ENCODE results near the gene STIM2. TPM values are rescaled to one million over a fixed set of nuclear protein-coding genes. Genes with fewer than 3 reads are reported as not detected.

STIM2 gene
- total and polyA plus RNA-seq, 2 donors (not counting 1 experiment from before 2014, with no cell fraction given) = 19.0 to 33.0 TPM

- no peak overlapping the region for H3K4me2 ChIP-seq (ENCODE audit: extremely low read depth, insufficient read depth, low read length)
- H3K4me3 ChIP-seq (replicated peaks in 1 of 4; ENCODE audit: control extremely low read depth in 1 of 4, insufficient read depth in 1 of 4, low read depth in 3 of 4, low read length in 4 of 4) = no peak overlapping the region
- no peak overlapping the region for H2AFZ ChIP-seq (ENCODE audit: low read length)
- no peaks in the 10 kb centered on the region for H3K36me3 ChIP-seq (ENCODE audit: control insufficient read depth, insufficient read depth, low read length)
- no peaks in the 10 kb centered on the region for H3K27me3 ChIP-seq (ENCODE audit: control insufficient read depth, insufficient read depth, low read length)
- no peaks in the 10 kb centered on the region for H3K4me1 ChIP-seq (ENCODE audit: control insufficient read depth, extremely low read depth, insufficient read depth, low read length)
- no peak overlapping the region for H3K27ac ChIP-seq (ENCODE audit: insufficient read depth, low read length)
- TF ChIP-seq, protein P1, sequence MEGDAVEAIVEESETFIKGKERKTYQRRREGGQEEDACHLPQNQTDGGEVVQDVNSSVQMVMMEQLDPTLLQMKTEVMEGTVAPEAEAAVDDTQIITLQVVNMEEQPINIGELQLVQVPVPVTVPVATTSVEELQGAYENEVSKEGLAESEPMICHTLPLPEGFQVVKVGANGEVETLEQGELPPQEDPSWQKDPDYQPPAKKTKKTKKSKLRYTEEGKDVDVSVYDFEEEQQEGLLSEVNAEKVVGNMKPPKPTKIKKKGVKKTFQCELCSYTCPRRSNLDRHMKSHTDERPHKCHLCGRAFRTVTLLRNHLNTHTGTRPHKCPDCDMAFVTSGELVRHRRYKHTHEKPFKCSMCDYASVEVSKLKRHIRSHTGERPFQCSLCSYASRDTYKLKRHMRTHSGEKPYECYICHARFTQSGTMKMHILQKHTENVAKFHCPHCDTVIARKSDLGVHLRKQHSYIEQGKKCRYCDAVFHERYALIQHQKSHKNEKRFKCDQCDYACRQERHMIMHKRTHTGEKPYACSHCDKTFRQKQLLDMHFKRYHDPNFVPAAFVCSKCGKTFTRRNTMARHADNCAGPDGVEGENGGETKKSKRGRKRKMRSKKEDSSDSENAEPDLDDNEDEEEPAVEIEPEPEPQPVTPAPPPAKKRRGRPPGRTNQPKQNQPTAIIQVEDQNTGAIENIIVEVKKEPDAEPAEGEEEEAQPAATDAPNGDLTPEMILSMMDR (conservative IDR thresholded peaks at IDR 0.05 in 1 of 2, IDR thresholded peaks at IDR 0.05 in 1 of 2; ENCODE audit: low read depth in 1 of 2, low read length in 2 of 2) = no peak
- no peak for TF ChIP-seq EZH2 (IDR thresholded peaks at IDR 0.05; ENCODE audit: low read length, missing control alignments)
- no peak for DNase-seq (ENCODE audit: low read depth in 2 of 2)
- H3K79me2 ChIP-seq (ENCODE audit: control insufficient read depth, insufficient read depth, low read length) = peaks cover 2% of the 10 kb centered on the region
- no peaks in the 10 kb centered on the region for H3K9me3 ChIP-seq (ENCODE audit: control insufficient read depth, insufficient read depth, low read depth, low read length)
- no peak overlapping the region for H3K9ac ChIP-seq (ENCODE audit: insufficient read depth, low read length)
- no peaks in the 10 kb centered on the region for H4K20me1 ChIP-seq (ENCODE audit: control insufficient read depth, extremely low read depth, insufficient read depth, low read length)
Measured at GRCh38 chr4:26911254-26911653, 50.6 kb downstream of the STIM2 start.

- Histone ChIP-seq H3K36me3 (ENCODE audit: control insufficient read depth, insufficient read depth, low read length) (no peaks in the 10 kb centered on the region), H3K27me3 (ENCODE audit: control insufficient read depth, insufficient read depth, low read length) (no peaks in the 10 kb centered on the region), H3K9ac (ENCODE audit: insufficient read depth, low read length) (no peak overlapping the region), H3K9me3 (ENCODE audit: control insufficient read depth, insufficient read depth, low read depth, low read length) (no peaks in the 10 kb centered on the region), H4K20me1 (ENCODE audit: control insufficient read depth, extremely low read depth, insufficient read depth, low read length) (no peaks in the 10 kb centered on the region), H3K79me2 (ENCODE audit: control insufficient read depth, insufficient read depth, low read length) (peaks cover 2% of the 10 kb centered on the region), H3K4me2 (ENCODE audit: extremely low read depth, insufficient read depth, low read length) (no peak overlapping the region), H3K27ac (ENCODE audit: insufficient read depth, low read length) (no peak overlapping the region), H3K4me1 (ENCODE audit: control insufficient read depth, extremely low read depth, insufficient read depth, low read length) (no peaks in the 10 kb centered on the region), H2AFZ (ENCODE audit: low read length) (no peak overlapping the region), H3K4me3 (replicated peaks in 1 of 4; ENCODE audit: control extremely low read depth in 1 of 4, insufficient read depth in 1 of 4, low read depth in 3 of 4, low read length in 4 of 4) (no peak overlapping the region)
- no peak for DNase-seq (ENCODE audit: low read depth in 2 of 2)
- TF ChIP-seq EZH2 (IDR thresholded peaks at IDR 0.05; ENCODE audit: low read length, missing control alignments) = no peak
- TF ChIP-seq, protein P1 (conservative IDR thresholded peaks at IDR 0.05 in 1 of 2, IDR thresholded peaks at IDR 0.05 in 1 of 2; ENCODE audit: low read depth in 1 of 2, low read length in 2 of 2) = no peak
Measured at GRCh38 chr4:26912069-26912468, 51.4 kb downstream of the STIM2 start.

GRCh38 chr4:26912810-26913209 is 52.2 kb downstream of the STIM2 start:
- Histone ChIP-seq H3K36me3 (ENCODE audit: control insufficient read depth, insufficient read depth, low read length) (no peaks in the 10 kb centered on the region), H4K20me1 (ENCODE audit: control insufficient read depth, extremely low read depth, insufficient read depth, low read length) (no peaks in the 10 kb centered on the region), H3K27me3 (ENCODE audit: control insufficient read depth, insufficient read depth, low read length) (no peaks in the 10 kb centered on the region), H3K4me3 (replicated peaks in 1 of 4; ENCODE audit: control extremely low read depth in 1 of 4, insufficient read depth in 1 of 4, low read depth in 3 of 4, low read length in 4 of 4) (no peak overlapping the region), H3K9ac (ENCODE audit: insufficient read depth, low read length) (no peak overlapping the region), H3K27ac (ENCODE audit: insufficient read depth, low read length) (no peak overlapping the region), H3K4me1 (ENCODE audit: control insufficient read depth, extremely low read depth, insufficient read depth, low read length) (no peaks in the 10 kb centered on the region), H3K9me3 (ENCODE audit: control insufficient read depth, insufficient read depth, low read depth, low read length) (no peaks in the 10 kb centered on the region), H3K4me2 (ENCODE audit: extremely low read depth, insufficient read depth, low read length) (peak overlapping the region; percentile 2), H3K79me2 (ENCODE audit: control insufficient read depth, insufficient read depth, low read length) (peaks cover 2% of the 10 kb centered on the region), H2AFZ (ENCODE audit: low read length) (no peak overlapping the region)
- DNase-seq (ENCODE audit: low read depth in 2 of 2) = no peak
- TF ChIP-seq, protein P1 (conservative IDR thresholded peaks at IDR 0.05 in 1 of 2, IDR thresholded peaks at IDR 0.05 in 1 of 2; ENCODE audit: low read depth in 1 of 2, low read length in 2 of 2) = no peak
- TF ChIP-seq EZH2 (IDR thresholded peaks at IDR 0.05; ENCODE audit: low read length, missing control alignments) = no peak
